Dermis blood vessel endothelial cell (primary cell): ENCODE data around the gene FGF6. TPM values are rescaled to one million over a fixed set of nuclear protein-coding genes. Genes with fewer than 3 reads are reported as not detected.
A peak's percentile ranks its signal among the peaks of the same experiment; 100 is the strongest.
"Not testable (repeated sequence)": the region's sequence is repeated elsewhere in the genome, so short reads cannot be mapped to it uniquely, and the experiment has no call there.

Experiments used
- DNase-seq: peaks from one replicate; pipeline ENCODE4 v3.0.0; 2010
- total RNA-seq: library from RNA; depleted of rRNA; stranded (reverse); fragments of >200 nt; gene quantifications from 2 replicates; pipeline ENCODE4 v1.2.3, GENCODE V29; 2014

The FGF6 gene, protein sequence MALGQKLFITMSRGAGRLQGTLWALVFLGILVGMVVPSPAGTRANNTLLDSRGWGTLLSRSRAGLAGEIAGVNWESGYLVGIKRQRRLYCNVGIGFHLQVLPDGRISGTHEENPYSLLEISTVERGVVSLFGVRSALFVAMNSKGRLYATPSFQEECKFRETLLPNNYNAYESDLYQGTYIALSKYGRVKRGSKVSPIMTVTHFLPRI
- not detected in 2 replicates for total RNA-seq

DNA sequence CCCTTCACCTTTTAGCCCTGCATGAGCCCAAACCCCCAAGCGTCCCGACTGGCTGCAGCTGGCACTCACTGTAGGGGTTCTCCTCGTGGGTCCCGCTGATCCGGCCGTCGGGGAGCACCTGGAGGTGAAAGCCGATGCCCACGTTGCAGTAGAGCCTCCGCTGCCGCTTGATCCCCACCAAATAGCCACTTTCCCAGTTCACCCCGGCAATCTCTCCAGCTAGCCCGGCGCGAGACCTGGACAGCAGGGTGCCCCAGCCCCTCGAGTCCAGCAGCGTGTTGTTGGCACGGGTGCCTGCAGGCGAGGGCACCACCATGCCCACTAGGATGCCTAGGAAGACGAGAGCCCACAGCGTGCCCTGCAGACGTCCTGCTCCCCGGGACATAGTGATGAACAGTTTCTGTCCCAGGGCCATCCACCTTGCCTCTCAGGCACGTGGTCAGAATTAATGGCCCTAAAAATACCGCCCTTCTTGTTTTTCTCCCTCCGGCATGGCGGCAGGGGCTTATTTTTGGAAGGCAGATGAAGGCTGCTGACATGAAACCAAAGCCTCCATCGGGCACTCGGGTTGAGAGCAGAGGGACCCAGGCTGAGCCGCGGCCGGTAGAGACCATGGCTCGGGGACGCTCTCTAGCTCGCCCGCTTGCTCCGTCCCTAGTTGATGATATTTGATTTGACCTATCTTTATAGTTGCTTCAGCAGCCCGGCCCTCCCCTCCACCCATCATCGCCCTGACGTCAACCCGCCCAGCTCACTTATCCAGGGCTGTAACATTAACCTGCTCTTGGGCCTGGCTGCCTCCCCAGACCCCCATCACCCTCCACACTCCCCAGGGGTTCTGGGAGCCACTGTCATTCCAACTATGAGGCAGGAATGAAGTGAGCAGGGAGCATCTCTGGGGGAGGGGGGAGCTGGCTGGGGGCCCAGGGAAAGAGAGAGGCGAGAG, at the start of gene FGF6:
Gene FGF6 (minus strand): TSS at position 660 of the 946 bp plus-strand sequence. CDS start 245 bp downstream, at position 415.
- no peak for DNase-seq

DNA sequence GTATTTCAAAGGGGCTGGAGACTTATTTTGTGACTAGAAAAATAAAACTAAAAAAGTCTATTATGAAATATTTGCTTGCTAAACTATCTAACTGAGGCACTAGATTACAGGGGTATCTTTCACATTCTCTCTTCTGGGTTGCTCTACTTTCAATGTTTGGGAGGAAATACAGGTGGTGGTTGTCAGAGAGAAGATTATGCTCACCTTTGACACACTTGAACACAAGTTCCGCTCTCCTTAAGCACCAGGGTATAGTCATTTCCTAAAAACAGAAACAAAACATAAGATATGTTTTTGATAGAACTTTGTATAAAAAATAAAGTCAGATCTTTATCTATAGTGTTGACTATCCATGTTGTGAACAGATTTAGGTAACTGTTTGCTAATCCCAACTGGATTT, 45.4 kb upstream of the FGF6 start:
- no peak for DNase-seq

DNA sequence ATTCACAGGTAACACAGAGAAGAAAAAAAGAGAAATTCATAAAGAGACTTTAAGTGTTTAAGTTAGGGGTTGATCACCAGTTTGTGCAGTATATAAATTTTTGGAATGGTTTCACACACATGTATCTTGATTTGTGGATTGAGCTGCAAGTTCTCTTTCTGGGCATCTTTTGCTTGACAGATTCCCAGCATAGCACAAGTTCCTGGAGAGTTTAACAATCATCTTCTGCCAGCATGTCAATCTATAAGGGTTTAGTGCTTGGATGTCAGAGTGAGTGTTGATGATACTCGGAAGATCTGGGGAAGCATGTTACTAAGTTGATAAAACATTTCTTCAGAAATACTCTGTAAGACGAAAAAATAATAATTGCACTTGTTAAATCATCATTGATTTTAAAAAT, 43.9 kb upstream of the FGF6 start:
- DNase-seq = no peak

DNA sequence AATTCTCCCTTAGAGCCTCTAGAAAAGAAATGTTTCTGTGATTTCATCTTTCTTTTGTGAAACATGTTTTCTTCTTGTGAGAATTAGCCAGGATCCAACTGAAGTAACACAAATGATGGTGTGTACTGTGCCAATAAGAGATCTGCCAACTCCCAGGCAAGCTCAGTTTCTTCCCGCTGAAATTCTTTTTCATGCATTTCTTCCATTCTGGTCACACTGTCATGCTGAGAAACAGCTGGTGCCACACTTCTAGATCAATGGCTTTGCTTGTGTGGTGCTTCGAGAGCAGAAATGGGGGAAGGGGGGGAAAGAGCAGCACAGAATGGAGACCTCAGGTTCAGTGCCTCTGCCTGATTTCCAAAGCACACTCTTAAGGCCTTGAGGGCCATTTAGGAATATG, 41.4 kb upstream of the FGF6 start:
- no peak for DNase-seq

DNA sequence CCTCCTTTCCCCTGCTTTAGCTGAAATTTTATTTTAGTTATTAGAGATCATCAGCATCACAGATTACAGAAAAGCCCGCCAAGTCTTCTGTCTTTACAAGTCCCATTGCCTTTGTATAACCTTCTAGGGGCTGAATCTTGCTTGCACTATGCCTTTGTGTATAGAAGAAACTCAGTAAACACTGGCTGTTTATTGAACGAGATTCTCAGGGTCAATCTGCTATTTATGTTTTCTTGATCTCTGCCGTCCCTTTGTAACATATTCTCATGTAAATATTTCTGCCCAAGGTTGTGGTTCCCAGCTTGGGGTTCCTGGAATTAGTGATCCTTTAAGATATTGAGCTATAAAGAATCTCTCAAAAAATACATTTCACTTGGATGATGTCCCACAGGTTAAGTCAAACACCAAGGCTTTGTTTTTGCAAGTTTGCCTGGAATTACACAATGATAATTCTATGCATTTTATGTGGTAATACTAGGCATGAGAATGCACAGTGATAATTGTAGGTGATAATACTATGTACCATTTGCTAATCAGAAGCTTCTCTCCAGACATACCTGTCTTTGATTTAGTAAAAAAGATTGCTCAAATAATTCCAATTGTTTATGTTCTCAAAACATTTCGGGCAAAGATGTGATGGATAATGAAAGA, 40.6 kb upstream of the FGF6 start:
- DNase-seq = no peak

DNA sequence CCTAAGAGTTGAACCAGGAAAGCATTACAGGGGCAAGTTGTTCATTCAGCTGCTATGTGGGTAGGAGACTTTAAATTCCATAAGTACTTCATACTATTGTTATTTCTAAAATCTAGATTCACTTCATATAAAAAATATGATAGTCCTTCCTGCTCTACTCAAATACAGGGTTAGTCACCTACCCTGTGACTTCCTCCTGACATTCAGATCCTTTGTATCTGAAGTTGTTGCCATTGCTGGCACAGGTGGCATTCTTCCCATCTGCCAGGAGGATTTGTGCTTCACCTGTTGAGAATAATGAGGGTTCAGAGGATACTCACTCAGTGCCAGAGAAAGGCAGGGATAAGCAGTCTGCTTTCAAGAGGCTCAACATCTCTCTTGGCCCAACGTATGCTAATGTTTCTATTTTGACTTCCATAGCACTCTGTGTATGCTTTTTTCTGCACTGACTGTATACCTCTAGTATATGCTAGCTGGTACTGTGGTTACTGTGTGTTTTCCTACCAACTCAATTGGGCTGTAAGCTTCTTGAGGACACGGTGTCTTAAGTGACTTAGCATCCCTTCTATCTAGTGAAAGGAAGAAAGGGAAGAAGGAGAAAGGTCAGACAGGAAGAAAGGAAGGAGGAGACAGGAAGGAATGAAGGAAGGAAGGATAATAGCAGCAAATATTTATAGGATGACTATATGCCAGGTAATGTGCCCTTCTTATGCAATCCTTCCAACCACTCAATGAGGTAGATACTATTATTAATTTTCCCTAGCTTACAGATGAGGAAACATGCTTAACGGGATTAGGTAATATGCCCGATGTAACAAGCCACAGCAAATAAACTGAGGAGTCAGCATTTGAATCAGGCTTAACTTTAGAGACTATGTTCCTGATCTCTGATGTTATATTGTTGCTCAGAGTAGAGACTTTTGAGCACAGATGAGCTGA, 38.5 kb upstream of the FGF6 start:
- peak; percentile 15 for DNase-seq

DNA sequence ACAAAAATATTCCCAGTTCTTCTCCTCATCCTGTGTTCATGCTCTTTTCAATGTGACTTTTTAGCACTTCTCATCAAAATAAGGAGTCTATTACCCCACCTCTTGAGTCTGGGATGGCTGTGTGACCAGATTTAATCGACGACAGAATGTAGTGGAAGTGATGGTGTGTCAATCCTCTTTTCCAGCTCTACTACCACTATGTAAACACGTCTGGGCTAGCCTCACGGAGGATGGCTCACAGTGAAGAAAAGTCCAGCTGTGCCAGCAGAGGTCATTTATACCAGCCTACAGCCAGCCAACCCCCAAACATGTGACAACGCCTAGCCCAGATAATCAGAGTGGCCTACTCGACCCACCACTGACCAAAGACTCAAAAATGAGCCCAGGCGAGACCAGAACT, 37.3 kb upstream of the FGF6 start:
- no peak for DNase-seq

DNA sequence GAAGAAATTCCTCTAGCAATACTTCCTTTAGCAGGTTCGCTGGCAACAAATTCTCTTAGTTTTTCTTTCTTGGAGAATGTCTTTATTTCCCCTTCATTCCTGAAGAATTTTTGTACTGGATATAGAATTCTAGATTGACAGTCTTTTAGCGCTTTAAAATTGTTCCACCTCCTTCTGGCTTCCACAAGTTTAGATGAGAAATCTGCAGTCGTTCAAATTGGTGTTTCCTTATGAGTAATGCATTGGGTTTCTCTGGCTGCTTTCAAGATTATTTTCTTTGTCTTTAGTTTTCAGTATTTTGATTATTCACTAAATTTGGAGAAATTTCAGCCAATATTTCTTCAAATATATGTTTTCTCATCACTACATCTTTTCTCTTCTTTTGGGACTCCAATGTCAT, 33.3 kb upstream of the FGF6 start:
- DNase-seq = no peak

DNA sequence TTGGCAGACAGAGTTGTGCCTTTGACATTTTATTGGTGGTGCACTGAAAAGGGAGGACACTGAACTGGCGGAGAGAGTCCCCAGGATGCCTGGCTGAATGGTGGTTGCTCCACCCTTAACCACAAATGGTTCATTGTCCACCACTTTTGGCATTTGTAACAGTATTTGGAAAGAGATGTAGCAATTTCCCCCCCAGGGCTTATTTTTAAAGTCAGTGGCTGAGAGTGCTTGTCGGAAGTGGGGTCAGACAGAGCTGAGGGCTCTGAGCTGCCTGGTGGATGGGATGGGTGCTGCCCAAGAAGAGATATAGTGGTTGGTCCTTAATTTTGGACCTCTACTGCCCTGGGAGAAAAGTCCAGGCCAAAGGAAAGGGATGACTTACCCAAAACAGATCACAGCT, 31.5 kb upstream of the FGF6 start:
- DNase-seq = no peak

DNA sequence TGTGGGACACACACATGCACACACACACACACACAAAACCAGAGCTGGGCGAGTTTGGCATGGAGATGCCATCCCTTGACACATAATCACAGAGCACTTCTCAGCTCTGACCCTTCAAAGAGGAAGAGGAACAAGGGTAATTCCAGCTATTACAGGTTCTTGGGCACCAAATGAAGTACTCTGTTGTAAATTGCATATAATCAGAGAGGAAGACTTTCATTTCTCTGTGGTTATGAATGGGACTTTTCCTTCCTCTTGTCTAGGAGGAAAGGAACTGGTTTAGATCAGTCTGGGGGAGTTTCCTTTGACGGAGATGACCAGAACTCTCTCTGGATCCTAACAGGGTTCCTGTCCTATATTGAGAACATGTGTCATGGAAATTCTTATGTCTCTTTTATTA, 26.4 kb upstream of the FGF6 start:
- DNase-seq = no peak

DNA sequence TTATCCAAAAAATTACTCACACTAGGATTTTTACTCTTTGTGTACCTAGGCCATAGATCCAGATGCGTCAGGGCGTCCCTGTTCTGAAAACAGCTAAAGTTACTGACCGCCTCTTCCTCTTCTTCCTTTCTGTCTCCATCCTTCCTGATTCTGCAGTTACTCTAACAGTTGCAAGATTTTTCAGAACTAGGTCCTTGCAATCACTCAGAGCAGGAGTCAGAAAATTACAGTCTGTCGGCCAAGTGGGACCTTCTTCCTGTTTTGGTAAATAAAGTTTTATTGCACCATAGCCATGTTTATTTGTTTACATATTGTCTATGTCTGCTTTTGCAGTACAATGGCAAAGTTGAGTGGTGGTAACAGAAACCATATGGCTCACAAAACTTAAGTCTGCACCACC, 25.6 kb upstream of the FGF6 start:
- no peak for DNase-seq

DNA sequence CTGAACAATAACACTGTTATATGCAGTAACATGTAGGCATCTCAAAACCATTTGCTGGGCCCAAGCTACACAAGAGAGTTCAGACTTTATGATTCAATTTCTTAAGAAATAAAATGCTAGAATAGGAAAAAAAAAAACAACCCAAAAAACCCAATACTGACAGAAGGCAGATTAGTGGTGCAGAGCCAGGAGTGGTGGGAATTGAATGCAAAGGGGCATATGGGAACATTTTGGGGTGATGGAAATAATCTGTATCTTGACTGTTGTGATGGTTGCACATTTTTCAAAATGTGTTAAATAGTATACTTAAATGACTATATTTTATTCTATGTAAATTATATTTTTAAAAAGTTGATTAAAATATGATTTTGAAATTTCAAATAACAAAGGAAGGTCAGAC, 23.4 kb upstream of the FGF6 start:
- DNase-seq = no peak

DNA sequence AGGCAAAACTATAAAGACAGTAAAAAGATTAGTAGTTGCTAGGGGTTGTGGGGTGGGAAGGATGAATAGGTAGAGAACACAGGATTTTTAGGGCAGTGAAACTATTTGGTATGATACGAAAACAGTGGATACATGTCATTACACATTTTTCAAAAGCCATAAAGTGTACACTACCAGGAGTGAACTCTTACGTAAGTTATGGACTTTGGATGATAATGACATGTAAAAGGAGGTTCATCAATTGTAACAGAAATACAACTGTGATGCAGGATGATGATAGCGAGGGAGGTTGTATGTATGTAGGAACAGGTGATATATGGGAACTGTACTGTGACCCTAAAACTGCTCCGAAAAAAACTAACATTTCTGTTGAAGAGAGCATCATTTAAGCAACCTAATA, 15.1 kb upstream of the FGF6 start:
- no peak for DNase-seq

DNA sequence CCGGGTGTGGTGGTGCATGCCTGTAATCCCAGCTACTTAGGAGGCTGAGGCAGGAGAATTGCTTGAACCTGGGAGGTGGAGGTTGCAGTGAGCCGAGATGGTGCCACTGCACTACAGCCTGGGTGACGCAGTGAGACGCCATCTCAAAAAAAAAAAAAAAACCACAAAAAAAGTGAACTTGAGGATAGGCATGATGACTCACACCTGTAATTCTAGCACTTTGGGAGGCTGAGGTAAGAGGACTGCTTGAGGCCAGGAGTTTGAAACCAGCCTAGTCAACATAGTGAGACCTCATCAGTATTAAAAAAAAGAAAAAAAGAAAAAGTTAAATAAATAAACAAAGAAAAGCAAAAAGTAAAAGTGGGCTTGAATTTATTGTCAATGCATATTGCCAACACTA, 10.2 kb upstream of the FGF6 start:
- not testable (repeated sequence) for DNase-seq

DNA sequence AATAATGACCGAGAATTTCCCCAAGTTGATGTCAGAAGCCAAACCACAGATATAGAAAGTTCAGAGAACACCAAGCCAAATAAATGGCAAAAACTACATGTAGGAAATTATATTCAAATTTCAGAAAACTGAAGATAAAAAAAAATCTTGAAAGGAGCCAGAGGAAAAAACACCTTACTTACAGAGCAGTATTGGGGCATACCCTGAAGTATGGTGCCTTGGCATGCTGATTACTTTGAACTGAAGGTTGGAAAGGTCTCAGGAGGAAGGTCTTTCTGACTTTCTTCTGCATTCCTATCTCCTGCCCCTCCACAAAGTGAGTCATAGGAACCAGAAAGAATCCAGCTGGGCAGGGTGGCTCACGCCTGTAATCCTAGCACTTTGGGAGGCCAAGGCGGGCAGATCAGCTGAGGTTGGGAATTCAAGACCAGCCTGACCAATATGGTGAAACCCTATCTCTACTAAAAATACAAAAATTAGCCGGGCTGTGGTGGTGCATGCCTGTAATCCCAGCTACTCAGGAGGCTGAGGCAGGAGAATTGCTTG, 8.8 kb upstream of the FGF6 start:
- DNase-seq = no peak

DNA sequence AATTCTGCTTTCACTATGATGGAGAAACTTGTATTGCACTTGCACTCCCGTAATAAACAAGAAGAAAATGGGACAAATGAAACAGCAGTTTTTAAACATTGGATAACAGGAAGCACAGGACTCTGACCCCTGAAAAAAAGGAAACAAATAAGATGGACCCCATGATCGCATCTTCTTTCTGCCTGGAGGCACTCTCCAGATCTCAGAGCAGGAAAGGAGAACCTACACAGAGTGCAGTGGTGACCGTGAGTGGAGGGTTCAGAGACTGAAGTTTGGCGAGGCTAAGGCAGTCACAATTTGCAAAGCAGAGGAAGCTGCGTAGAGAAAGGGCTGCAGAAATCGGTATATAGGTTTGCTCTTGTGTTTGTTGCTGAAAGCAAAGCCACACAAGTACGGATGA, 6.1 kb upstream of the FGF6 start:
- DNase-seq = no peak

DNA sequence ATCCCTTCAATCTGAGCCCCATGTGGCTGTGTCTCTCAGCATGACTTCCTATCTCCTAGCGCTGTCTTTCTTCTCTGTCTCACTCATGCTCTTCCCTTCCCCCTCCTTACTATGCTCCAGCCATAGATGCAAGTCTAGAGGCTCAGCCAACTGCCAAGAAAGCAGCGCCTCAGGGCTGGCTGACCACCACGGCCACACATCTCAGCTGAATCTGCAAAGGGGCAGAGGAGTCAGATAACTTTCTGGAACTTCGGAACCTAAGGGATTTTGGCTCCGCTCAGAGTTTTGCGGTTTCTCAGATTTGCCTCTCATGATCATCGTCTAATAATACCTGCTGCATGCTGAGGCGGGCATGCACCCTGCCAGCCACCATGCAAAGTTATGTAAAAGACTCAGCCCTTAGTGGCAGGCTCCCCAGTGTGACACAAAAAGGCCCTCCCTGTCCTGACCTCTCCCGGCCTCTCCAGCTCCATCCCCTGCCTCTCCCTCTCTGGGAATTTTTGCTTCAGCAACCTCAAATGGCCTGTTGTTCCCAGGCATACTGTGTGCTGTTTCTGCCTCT, 5.0 kb upstream of the FGF6 start:
- no peak for DNase-seq

DNA sequence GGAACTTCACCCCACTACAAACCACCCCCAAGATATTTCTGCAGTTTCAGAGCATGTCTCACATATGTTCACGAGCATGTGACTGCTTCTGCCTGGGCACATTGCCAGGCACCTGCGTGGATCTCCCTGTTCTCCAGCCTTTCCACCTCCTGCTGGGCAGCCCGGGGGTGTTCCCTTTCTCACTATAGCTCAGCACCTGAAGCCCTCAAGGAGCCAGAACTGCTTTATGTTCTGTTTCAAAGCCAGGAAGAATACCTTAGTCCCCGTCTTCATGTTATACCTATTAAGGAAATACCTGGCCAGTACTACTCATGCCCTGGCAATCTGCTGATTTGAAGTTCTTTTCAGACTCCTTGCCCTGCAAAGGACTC, 4.2 kb upstream of the FGF6 start:
- DNase-seq = no peak

DNA sequence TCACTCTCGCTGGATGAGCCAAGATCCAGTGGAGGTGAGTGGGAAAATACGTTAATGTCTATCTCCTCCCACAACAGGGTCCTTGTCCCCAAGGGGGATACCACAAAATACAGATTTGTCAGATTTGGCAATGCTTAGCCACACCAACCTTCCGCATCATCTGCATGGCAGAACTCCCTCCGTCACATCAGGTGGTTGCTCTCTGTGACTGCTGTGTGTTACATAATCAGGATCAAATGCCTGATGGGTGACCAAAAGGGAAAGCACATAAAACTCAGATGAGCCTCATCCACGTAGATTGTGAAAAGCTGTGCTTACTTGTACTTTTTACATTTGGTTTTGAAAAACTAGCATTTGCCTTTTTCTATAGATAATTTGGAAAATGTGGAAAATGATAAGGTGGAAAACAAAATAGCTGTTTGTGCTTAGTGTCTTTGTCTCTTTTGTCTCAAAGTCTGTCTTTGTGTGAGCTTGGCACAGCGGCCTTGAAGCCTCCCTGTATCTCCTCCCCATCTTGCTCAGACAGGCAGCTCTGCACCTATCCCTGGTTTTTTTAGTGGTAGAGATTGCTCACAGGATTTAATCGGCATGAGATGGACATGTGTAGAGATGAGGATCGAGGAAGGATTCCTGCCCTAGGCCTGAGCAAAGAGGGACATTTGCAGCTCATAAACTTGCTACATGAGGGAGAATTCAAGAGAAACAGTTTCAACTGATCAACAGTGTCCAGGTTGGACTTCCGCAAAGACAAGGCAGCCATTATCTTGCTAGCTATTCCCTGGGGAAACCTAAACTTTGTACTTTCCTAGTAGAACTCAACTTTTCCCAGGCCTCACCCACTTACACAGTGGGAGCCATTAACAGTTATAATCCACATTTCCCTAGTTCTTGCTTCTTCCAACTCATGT, 3.6 kb upstream of the FGF6 start:
- DNase-seq = no peak

DNA sequence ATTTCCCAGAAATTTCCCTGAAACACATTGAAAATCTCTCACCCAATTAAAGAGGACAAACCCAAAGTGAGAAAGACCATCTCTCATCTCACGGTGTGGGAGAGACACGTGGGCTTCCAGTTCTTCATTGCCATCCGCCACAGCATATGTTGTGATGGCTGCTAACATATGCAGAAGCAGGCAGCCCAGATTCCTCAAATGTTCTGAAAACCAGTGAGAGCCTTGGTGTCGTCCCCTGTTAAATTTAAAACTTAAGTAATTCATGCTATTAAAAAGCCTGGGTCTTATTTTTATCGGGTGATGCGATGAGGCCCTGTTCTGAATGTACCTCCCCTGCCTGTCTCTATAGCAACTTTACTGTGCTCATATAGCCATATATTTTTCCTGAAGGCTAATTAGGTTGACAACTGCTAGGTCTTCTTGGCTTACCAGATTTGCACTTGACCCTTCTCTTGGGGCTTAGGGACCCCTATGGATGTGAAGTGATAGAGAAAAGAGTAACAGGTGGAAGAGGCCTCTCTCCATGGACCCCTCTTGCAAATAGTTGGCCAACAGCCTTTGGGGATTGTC, 2.8 kb upstream of the FGF6 start:
- no peak for DNase-seq

DNA sequence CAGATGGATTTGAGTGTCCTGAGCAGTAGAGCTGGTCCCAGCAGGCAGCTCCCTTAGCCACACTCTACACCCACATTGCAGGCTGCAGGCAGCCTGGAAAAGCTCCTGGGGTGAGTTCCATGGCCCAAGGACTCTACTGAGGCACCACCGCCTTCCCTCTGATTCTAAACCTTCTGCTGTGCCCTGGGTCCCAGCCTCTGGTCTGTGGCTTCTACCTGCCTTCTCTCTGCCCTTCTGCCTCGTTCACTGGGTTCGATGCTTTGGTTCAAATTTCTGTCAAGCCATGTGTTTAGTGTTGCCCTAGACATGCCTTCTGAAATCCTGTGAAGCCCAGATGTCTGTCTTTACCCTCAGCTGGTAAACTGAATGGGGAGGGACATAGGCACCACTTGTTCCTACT, 1.5 kb upstream of the FGF6 start:
- DNase-seq = no peak
